NCI-H1105 (cell line): ENCODE results near the gene DNTTIP2.
"Not testable (repeated sequence)": the region's sequence is repeated elsewhere in the genome, so short reads cannot be mapped to it uniquely, and the experiment has no call there.

Experiments used
- DNase-seq: peaks from one replicate; lab custom pipeline; 2025; lab: John Stamatoyannopoulos, UW

The DNTTIP2 gene

DNA sequence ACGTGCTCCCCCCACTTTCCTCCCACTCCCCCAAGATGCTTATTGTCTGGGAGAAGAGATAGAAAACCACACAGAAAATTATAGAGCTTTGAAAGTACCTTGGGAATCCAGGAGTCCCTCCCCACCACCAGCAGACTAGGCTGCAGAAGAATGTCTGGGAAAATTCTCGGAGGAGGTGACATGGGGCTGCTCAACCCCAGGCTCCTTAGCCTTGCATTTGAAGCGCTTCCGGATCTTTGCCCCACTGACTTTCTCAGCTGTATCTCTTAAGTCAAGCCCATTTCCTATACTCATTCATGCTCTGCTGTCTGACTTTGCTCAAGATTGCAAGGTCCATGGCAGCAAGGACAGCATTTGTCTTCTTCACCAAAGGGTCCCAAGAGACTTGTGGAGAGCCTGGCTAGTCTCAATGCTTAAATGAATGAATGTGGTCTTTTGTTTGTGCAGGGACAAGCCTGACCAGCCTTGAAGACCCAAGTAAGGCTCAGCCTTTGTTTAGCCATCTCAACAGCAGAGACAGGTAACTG lies 38.0 kb downstream of the DNTTIP2 start:
- DNase-seq = no peak

DNA sequence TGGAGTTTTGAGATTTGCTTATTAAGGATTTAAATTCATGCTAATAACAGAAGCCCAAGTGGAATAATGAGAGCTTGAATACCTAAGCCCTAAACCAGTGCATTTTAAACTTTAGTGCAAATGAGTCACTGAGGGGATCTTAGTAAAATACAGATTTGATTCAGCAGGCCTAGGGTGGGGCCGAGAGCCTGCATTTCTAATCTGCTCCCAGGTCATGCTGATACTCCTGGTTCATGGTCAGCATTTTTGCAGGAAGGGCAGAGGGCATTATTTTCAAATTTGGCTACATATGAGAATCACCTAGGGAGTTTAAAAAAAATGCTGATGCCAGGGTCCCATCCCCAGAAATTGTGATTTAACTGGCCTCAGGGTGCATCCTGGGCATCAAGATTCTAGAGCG lies 39.3 kb downstream of the DNTTIP2 start:
- DNase-seq = no peak

DNA sequence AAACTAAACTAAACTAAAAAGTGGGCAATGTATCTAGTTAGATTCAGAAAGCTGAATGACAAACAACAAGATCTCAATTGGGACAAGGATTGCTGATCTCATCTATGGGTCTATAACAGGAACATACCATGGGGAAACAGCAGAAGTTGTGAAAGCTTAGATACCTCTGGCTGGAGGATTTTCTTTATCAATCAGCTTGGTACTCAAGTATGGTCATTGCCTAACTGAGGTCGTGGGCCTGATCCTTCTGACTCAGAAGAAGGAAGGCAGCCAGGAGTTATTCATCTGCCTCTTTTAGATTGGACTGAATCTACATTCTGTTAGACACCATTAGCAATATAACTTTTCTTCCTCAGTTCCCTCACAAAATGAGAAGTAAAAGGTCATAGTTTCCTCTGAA lies 39.7 kb downstream of the DNTTIP2 start:
- DNase-seq = no peak

DNA sequence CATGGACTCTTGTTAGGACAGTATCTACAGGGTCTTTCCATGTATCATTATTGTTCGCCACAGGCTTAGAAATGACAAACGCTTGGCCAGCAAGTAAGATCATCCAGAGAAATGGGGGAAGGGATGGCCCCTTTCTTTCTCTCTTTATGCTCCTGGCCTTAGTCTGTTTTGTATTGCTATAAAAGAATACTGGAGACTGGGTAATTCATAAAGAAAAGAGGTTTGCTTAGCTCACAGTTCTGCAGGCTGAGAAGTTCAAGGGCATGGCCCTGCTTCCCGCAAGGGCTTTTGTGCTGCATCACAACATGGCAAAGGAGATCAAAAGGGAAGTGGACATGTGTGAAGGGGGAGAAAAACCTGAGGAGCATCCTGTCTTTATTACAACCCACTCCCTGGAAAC lies 41.0 kb downstream of the DNTTIP2 start:
- DNase-seq = no peak

GRCh38 chr1:93833293-93833692 lies 45.7 kb downstream of the DNTTIP2 start:
- not testable (repeated sequence) for DNase-seq

GRCh38 chr1:93829061-93829460 lies 49.9 kb downstream of the DNTTIP2 start:
- no peak for DNase-seq

GRCh38 chr1:93828367-93828755 lies 50.6 kb downstream of the DNTTIP2 start:
- DNase-seq = no peak

DNA sequence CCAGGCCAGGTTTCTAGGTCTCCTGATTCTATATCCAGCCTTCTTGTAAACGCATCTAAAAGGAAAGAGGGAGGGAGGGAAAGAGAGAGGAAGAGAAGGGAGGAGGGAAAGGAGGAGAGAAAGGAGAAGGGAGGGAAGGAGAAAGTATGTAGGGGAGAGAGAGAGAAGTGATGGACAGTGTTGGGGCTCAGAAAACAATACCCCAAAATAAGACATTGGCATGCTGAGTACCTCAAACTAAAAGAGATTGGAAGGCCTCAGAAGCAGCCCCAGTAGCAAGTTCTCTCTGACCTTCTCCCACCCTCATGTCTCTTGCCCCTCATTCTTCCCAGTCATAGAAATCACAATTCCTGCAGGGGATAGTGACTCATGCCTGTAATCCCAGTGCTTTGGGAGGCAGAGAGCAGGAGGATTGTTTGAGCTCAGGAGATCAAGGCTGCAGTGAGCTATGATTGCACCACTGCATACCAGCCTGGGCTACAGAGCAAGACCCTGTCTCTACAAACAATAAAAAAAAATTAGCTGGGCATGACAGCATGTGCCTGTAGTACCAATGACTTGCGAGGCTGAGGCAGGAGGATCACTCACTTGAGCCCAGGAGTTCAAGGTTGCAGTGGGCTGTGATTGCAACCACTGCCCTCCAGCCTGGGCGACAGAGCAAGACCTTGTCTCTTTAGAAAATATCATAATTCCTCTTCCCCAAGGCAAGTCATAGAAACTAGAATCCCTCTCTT lies 51.2 kb downstream of the DNTTIP2 start:
- no peak for DNase-seq

GRCh38 chr1:93827128-93827527 lies 51.9 kb downstream of the DNTTIP2 start:
- DNase-seq = no peak

DNA sequence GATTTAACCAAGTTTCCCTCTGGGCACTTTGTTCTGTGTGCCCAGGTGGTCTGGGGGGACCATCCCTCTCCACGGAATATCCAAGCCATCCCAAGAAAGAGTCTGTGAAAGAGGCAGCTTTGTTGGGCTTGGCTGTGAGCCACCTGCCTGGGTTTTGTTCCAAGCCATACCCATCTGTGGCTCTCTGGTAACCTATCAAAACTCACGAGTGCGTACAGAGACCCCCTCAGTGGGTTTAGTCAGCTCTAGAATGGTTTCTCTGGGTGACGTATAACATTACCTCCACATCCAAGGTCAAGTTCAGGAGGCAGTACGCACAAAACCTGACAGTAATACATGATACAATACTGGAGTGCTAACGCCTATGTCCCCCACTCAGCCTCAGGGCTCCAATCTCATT lies 54.2 kb downstream of the DNTTIP2 start:
- no peak for DNase-seq

GRCh38 chr1:93822730-93823425 lies 56.1 kb downstream of the DNTTIP2 start:
- DNase-seq = no peak

DNA sequence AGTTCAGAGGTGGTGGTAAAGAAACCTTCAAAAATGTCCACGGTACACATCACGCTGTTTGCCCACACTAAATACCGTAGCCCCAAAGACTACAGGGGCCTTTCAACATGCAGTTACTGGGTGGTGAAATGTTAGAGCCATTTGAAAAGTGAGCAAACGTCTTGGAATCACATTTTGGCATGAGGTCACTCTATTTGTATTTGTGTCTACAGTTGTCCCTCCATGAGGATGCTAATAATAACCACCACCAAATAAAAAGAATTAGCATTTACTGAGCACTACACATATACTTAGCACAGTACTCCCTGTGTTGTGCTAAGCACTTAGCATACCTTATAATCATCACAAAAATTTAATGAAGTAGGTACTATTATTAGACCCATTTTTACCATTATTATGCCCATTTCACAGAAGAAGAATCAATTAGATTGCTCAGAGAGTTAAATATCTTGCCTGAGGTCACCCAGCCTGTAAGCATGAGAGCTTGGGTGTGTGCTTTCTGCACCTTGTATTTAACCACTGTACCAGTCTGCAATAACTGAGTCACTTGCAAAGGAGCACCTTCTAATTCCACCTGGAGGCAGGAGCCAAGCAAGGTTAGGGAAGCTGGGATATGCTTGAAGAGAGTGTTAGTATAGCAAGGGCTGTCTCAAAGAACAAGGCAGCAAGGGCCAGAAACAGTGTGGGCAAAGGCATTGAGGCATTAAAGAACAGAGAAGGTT lies 57.4 kb downstream of the DNTTIP2 start:
- DNase-seq = no peak

DNA sequence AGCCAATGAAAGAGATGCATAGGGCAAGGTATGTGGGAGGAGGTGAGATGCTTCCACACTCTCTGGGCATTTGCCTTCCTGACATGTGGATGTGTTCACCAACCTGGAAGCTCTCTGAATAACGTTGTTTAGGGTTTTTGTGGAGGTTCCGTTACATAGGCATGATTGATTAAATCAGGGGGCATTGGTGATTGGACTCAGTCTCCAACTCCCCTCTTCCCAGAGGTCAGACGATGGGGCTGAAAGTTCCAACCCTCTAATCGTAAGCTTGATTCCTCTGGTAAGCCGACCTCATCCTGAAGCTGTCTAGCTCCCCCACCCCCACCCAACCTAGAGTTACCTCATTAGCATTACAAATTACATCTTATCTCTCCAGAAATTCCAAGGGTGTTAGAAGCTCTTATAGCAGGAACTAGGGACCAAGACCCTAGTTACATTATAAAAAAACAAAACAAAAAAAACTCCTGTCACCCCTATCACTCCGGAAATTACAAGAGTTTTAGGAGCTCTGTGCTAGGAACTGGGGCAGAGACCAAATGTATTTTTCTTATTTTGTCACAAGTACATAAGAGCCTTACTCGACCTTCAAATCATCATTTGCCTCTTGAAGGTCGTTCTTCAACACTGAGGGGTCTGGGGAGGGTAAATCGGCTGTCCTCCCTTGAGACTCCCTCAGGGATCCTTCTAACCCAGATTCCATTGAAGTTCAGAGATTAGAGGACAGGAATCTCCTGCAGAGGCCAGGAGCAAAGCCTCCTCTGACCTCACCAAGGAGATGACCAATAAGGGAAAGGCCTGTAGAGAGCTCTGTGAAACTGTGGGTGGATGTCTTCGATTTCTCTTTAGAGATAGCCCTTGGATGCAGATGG lies 58.2 kb downstream of the DNTTIP2 start:
- DNase-seq = no peak

- no peak for DNase-seq
These were observed 60.4 kb downstream of the DNTTIP2 start for GRCh38 chr1:93818570-93818959.

GRCh38 chr1:93817819-93818569 lies 61.0 kb downstream of the DNTTIP2 start:
- no peak for DNase-seq

DNA sequence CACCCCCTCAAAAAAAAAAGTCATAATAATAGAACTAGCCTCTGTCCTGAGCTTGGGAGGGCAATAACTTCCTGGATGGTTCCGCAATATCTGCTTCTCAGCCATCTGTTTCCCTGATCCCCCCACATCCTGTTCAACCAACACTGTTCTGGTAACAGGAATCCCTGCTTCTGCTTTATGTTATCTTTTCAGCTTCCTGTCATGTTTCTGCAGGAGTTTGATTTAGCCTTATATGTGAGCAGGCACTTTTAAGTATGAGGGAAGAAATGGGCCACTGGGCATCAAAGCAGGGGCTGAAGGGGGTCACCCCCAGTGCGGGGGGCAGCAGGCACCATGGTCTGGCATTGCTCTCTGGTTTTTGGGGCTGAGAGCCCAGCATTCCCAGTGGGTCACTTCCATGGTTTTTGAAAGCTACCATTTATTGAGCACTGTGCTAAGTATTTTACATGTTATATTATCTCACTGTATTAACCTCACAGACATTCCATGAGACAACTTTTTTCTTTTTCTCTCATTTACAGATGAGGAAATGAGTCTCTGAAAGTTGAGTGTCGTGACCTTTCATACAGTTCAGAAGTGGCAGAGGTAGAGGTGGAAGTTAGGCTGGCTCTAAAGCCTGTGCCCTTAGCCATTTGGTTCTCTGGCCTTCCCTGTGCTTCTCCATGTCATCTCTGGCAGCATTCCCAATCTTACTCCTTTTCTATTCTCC lies 61.9 kb downstream of the DNTTIP2 start:
- no peak for DNase-seq
